GM21390 (cell line): ENCODE data around the gene IL21.
"Not testable (repeated sequence)": the region's sequence is repeated elsewhere in the genome, so short reads cannot be mapped to it uniquely, and the experiment has no call there.

ENCODE experiments used
- ATAC-seq: cut with Tn5 transposase; IDR thresholded peaks from one replicate; pipeline ENCODE4 v1.9.1; 2021; ENCODE audit not compliant: unreplicated experiment

The IL21 gene

DNA sequence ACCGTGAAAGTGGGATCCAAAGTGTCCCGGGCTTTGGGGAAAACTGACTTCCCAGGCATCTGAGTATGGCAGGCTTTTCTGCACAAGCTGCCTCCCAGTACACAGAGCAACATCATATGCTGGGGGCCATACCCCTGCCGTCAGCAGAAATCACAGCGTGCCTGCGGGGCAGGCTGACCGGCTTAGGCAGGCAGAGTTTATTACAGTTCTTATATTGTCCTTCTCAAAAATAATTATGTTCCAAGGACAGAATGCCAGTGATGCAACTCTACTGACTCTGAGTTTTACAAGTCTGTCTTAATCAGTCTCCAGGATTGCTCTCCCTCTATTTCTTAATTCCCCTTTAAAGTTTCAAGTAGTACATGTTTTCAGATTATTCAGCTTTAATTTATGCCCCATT is 37.0 kb downstream of the IL21 start:
- no peak for ATAC-seq

DNA sequence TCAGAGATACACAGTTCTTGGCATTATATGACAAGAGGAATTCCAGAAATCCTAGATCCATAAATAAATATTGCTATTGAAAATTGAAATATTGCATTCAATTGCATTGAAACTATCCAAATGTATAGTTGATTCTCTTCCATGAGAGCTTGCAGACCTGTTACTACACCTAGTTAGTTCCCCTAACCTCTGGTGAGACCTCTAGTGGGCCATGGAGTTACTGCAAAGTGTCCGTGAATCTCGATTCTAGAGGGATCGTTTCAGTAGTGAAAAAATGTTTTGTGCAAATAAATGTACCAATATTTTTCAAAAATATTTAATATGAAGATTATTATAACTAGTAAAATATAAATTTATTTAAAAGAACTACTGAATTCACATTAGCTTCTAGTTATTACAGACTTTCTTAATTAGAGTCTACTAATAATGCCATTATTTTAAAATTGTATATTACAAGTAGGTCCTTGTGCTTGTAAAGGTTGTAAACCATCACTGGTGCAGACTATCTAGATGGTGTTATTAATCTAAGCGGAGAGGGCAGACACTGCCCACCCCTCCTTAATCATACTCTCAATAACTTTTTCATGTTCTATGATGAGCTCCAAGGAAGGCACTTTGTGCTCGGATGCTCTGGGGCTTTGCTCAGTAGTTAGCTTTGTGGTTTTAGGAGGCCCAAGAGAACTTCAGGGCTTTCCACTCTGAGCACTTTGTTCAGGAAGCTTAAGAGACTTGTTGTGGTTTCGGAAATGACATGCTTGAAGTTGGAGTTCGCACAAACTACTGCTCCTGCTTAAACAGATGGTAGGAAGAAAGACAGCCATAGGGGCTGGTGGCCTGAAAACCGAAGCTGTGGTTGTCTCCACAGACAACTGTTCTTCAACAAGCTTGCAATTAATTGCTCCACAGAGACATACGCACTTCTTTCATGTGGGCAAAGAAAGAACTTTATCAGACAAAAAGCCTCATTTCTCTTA is 42.8 kb downstream of the IL21 start:
- peak; percentile 87 for ATAC-seq

DNA sequence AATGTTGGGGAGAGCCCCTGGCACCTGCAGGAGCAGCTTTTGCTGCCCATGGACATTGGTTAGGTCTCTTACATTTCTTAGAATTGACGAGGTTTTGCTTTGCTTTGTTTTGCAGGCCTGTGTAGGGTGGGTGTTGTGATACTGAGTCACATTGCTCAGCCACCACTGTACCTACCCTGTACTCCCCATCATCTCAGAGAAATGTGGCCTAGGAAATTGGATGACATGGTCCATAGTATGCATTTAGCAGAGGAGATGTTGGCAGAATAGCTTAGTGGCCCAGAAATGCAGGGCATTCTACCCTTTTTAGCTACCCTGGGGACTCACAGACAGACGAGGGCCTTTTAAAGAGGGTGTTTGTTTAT is 43.7 kb downstream of the IL21 start:
- ATAC-seq, result no peak

DNA sequence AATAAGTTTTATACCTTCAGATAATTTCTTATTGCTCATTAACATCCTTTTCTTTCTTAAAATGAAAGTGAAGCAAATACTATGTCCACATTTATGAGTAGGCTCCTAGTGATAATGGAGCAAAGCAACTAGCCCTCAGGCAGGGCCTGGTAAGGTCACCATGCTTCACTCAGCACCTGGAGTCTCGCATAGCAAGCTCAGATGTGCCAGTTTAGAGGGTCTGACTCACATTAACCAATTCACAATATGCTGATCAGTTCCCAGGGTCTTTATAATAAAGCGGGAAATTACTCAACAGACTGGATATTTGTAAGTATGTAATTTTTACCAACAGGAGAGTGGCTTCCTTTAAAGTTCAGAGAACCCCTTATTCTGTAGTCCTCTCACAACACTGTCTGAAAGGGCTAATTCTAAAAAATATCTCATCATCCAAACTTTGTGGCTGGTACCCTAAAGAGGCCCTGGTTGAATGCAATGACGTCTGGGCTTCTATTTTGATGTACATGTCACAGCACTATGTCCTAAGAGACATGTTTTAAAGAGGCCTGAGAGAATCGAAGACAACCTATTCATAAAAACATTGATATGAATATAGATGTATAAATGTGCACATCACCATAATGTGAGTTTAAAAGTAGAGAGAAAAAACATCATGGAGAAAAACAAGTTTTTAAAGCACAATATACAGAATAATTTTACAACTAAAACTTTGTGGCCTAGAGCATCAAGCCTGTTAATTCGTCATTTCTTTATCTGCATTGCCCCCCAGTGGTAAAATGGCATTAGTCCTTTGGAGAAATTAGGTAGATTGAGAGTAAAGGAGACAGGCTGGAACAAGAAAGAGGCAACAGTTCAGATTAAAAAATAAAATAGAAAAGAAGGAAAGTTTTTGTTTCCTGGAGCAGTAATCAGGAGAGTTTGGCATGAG is 44.3 kb downstream of the IL21 start:
- ATAC-seq, result no peak

DNA sequence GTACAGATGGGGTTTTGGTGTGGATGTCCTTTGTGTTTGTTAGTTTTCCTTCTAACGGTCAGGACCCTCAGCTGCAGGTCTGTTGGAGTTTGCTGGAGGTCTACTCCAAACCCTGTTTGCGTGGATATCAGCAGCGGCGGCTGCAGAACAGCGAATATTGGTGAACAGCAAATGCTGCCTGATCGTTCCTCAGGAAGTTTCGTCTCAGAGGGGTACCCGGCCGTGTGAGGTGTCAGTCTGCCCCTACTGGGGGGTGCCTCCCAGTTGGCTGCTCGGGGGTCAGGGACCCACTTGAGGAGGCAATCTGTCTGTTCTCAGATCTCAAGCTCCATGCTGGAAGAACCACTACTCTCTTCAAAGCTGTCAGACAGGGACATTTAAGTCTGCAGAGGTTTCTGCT is 46.5 kb downstream of the IL21 start:
- ATAC-seq, result not testable (repeated sequence)

DNA sequence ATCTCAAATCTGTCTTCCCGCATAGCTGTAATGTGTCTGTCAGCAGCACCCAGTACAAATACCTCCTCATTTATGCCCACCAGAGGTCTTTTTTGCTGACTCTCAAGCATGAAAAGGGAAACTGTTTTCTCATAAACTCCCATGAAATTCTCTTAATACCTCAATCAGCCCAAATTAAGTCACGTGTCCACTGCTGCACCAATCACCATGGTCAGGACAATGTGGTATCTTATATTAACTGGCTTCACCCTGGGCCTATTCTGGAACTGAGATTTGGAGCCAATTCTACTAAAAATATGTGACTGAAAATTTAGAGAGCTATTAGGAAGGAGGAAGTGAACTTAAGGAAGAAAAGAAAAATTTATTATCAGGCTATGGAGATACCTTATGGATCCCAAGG is 58.4 kb downstream of the IL21 start:
- no peak for ATAC-seq
